HPDE6-E6E7 (cell line): ENCODE results near the gene ARL5C.

Source experiments
- DNase-seq: peaks from one replicate; pipeline ENCODE4 v3.0.0; 2011; ENCODE audit warnings: missing footprints; ENCODE audit errors: extremely low spot score

ARL5C gene

GRCh38 chr17:39108461-39109375 lies 57.2 kb downstream of the ARL5C start:
- no peak for DNase-seq

- no peak for DNase-seq
These were observed 58.0 kb downstream of the ARL5C start for GRCh38 chr17:39107973-39108372.

GRCh38 chr17:39107155-39107554 lies 58.8 kb downstream of the ARL5C start:
- no peak for DNase-seq
